Sigmoid colon (tissue), 4 donors: ENCODE measurements around the gene STK24.

Experiments used
- EP300 ChIP-seq, 4 donors: sonication (generic); formaldehyde crosslinking; IDR thresholded peaks; one replicate each; pipeline ENCODE4 v1.6.1; 2017; ENCODE audit warnings: antibody characterized with exemption in 4 of 4
- TF ChIP-seq, protein P1 (sequence below), 4 experiments: fragments of 450-650 bp in 3 of 4; fragments of 200-600 bp in 1 of 4; IDR thresholded peaks; one replicate each; pipeline ENCODE4 v1.5.1; 2016 to 2019; ENCODE audit warnings: antibody characterized with exemption in 4 of 4, mild to moderate bottlenecking in 3 of 4, moderate library complexity in 2 of 4

DNA sequence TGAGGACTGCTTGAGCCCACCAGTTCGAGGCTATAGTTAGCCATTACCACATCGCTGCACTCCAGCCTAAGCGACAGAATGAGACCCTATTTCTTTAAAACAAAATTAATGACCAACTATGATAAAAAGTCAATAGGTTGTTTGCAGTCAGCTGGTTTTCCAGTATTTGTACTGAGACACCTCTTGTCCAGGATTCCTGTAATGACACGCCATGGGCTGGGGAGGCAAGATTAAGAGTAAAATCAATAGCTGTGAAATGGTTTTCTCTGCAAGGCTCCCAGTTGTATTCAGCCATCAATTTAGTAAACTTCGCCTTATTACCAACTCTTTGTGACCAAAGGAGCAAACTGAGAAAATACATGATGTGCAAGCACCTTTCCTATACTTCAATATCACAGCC is 29.5 kb downstream of the STK24 start:
- TF ChIP-seq, protein P1, sequence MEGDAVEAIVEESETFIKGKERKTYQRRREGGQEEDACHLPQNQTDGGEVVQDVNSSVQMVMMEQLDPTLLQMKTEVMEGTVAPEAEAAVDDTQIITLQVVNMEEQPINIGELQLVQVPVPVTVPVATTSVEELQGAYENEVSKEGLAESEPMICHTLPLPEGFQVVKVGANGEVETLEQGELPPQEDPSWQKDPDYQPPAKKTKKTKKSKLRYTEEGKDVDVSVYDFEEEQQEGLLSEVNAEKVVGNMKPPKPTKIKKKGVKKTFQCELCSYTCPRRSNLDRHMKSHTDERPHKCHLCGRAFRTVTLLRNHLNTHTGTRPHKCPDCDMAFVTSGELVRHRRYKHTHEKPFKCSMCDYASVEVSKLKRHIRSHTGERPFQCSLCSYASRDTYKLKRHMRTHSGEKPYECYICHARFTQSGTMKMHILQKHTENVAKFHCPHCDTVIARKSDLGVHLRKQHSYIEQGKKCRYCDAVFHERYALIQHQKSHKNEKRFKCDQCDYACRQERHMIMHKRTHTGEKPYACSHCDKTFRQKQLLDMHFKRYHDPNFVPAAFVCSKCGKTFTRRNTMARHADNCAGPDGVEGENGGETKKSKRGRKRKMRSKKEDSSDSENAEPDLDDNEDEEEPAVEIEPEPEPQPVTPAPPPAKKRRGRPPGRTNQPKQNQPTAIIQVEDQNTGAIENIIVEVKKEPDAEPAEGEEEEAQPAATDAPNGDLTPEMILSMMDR (IDR thresholded peaks at IDR 0.05), result no peak
- no peak for TF ChIP-seq EP300 (IDR thresholded peaks at IDR 0.05)
